PC-9 (cell line): ENCODE measurements around the gene PPL.

Source experiments
- EZH2 ChIP-seq: fragments of 200-600 bp; sonication (generic); IDR thresholded peaks from 2 replicates; pipeline ENCODE4 v1.8.0; 2017; ENCODE audit warnings: antibody characterized with exemption, low read depth
- TF ChIP-seq, protein P1 (sequence below): fragments of 200-600 bp; sonication (generic); conservative IDR thresholded peaks from 2 replicates; pipeline ENCODE4 v1.6.1; 2017; ENCODE audit warnings: mixed run types, antibody characterized with exemption, mild to moderate bottlenecking, moderate library complexity

DNA sequence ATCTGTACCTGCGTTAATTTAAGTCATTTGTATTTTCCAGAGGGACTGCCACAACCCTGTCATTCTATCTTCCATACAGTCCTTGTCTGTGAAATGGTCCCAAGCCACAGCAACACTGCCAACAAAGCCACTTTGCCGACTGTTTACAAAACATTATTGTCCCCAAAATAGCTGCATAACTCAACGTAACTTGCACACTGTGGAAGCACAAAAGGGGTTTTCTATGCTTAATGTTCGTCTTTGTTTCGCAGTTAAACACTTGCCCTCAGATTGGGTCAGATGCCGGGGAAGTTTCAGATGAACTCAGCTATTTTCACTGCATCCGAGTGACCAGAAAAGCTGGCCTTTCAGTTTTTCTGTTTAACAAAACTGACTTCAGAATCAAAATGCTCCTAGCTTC is 25.8 kb upstream of the PPL start:
- TF ChIP-seq, protein P1, sequence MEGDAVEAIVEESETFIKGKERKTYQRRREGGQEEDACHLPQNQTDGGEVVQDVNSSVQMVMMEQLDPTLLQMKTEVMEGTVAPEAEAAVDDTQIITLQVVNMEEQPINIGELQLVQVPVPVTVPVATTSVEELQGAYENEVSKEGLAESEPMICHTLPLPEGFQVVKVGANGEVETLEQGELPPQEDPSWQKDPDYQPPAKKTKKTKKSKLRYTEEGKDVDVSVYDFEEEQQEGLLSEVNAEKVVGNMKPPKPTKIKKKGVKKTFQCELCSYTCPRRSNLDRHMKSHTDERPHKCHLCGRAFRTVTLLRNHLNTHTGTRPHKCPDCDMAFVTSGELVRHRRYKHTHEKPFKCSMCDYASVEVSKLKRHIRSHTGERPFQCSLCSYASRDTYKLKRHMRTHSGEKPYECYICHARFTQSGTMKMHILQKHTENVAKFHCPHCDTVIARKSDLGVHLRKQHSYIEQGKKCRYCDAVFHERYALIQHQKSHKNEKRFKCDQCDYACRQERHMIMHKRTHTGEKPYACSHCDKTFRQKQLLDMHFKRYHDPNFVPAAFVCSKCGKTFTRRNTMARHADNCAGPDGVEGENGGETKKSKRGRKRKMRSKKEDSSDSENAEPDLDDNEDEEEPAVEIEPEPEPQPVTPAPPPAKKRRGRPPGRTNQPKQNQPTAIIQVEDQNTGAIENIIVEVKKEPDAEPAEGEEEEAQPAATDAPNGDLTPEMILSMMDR, result no peak
- TF ChIP-seq EZH2, result no peak
